ENCODE data around the gene GATC.

- no peak for TF ChIP-seq TAF1 (IDR thresholded peaks at IDR 0.05; ENCODE audit: borderline replicate concordance, low read depth, low read length)
- no peak for TF ChIP-seq POLR2A (IDR thresholded peaks at IDR 0.05; ENCODE audit: low read depth, low read length)
Measured at GRCh38 chr12:120495186-120495730, 49.0 kb downstream of the GATC start.
